T1000 (cell line): ENCODE results near the gene SIAH3.

Source experiments
- DNase-seq: peaks from one replicate; lab custom pipeline; 2025; ENCODE audit warnings: mixed read lengths; lab: John Stamatoyannopoulos, UW

SIAH3 gene

GRCh38 chr13:45861322-45861721 is 9.8 kb upstream of the SIAH3 start:
- peak; percentile 6 for DNase-seq

GRCh38 chr13:45860240-45860639 is 8.7 kb upstream of the SIAH3 start:
- DNase-seq = no peak

GRCh38 chr13:45859705-45860104 is 8.2 kb upstream of the SIAH3 start:
- DNase-seq = no peak

GRCh38 chr13:45852494-45852893 is 941 bp upstream of the SIAH3 start:
- no peak for DNase-seq

GRCh38 chr13:45851956-45852355 is 403 bp upstream of the SIAH3 start:
- no peak for DNase-seq

- DNase-seq = no peak
These were observed 1.4 kb downstream of the SIAH3 start for GRCh38 chr13:45850027-45850613.

- no peak for DNase-seq
These were observed 2.1 kb downstream of the SIAH3 start for GRCh38 chr13:45849408-45849807.

GRCh38 chr13:45847554-45848224 is 3.9 kb downstream of the SIAH3 start:
- DNase-seq = no peak

- no peak for DNase-seq
These were observed 4.9 kb downstream of the SIAH3 start for GRCh38 chr13:45846681-45847080.

- DNase-seq = no peak
These were observed 13.3 kb downstream of the SIAH3 start for GRCh38 chr13:45838171-45838745.

- no peak for DNase-seq
These were observed 14.4 kb downstream of the SIAH3 start for GRCh38 chr13:45837111-45837510.

GRCh38 chr13:45834411-45834994 is 17.1 kb downstream of the SIAH3 start:
- no peak for DNase-seq

- no peak for DNase-seq
These were observed 17.7 kb downstream of the SIAH3 start for GRCh38 chr13:45833663-45834375.

- DNase-seq = no peak
These were observed 18.3 kb downstream of the SIAH3 start for GRCh38 chr13:45833242-45833641.

GRCh38 chr13:45831851-45832250 is 19.7 kb downstream of the SIAH3 start:
- no peak for DNase-seq

- DNase-seq = no peak
These were observed 21.4 kb downstream of the SIAH3 start for GRCh38 chr13:45830121-45830520.

- no peak for DNase-seq
These were observed 23.1 kb downstream of the SIAH3 start for GRCh38 chr13:45828256-45828968.

GRCh38 chr13:45827318-45827717 is 24.2 kb downstream of the SIAH3 start:
- DNase-seq = no peak

- DNase-seq = no peak
These were observed 24.8 kb downstream of the SIAH3 start for GRCh38 chr13:45826731-45827130.

- DNase-seq = no peak
These were observed 26.2 kb downstream of the SIAH3 start for GRCh38 chr13:45825387-45825650.

- DNase-seq = no peak
These were observed 28.0 kb downstream of the SIAH3 start for GRCh38 chr13:45823583-45823982.

- DNase-seq = no peak
These were observed 29.7 kb downstream of the SIAH3 start for GRCh38 chr13:45821811-45822210.
